ENCODE data around the gene BCL7A. TPM values are rescaled to one million over a fixed set of nuclear protein-coding genes. Genes with fewer than 3 reads are reported as not detected.

The BCL7A gene
- total and polyA plus RNA-seq, 10 of the 15 experiments (the other 5 are each of a cell fraction or from before 2014, with no cell fraction given): 0.37 to 17.2 (median 11.7) TPM

DNA sequence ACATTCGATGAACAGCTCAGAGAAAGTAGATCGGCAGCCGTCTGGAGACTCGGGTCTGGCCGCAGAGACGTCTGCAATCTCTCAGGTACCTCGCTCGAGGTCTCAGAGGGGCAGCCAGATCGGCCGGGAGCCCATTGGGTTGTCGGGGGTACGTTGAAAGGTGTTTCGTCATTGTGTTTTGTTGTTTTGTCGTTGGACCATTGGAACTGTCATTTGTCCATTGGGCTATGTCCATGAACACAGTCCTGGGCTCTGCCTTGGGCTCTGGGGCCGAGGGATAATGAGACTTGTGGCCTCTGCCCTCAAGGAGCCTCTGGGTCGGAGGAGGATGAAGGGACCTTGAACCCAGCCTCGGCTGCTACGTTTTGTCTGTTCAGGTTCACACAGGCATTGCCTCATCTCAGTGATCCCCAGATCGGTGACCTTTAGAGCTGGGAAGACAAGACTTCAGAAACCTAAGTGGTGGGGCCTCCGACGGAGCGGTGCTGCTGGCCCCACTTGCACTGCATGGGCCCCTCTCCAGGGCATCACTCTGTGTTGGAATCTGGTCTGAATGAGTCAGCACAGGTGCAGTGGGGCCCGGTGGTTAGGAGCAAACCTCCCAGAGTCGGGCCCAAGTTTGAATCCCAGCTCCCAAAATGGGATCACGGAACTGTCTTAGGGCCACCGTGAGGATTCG lies 33.3 kb downstream of the BCL7A start:
- ATAC-seq (no peak), DNase-seq (ENCODE audit: low read depth, low spot score) (no peak), FAIRE-seq (no peak)
- no peaks in the 10 kb centered on the region for H3K9me3 ChIP-seq (replicated peaks; ENCODE audit: control insufficient read depth, insufficient read depth, low read length)
- in situ Hi-C loops (cut with MboI) (loop anchor here (5.0 kb wide), 2 partner anchors 67 to 137 kb away; no protein-coding TSS in a partner anchor), intact Hi-C loops (cut with micrococcal nuclease; ENCODE audit: unreplicated experiment) (loop anchor here (1.0 kb wide), 2 partner anchors 68 to 136 kb away; no protein-coding TSS in a partner anchor)
- POLR2A ChIA-PET: no interaction called here
- WGBS (ENCODE audit: insufficient coverage, insufficient replicate concordance, low lambda C conversion rate, missing lambda C conversion rate): 88% methylated on average over 27 of the region's 27 CpGs
- no peak overlapping the region for H3K4me3 ChIP-seq
- no peak overlapping the region for H3K27ac ChIP-seq (ENCODE audit: control insufficient read depth, insufficient read depth)
- no peaks in the 10 kb centered on the region for H3K27me3 ChIP-seq (replicated peaks in 1 of 2; ENCODE audit: control insufficient read depth in 2 of 2, insufficient read depth in 2 of 2, low read length in 1 of 2)
- RAD21 ChIA-PET (ENCODE audit: unreplicated experiment): interaction anchor here (0.6 to 2.8 kb wide), 9 partner anchors 11 to 1578 kb away, joined by 3 to 32 read pairs (median 4); no protein-coding TSS in a partner anchor
- no TSS peak for BruUV-seq (replicated peaks)
- H3K79me2 ChIP-seq (ENCODE audit: control insufficient read depth, insufficient read depth, low read length): no peaks in the 10 kb centered on the region
- CTCF ChIA-PET: interaction anchor here (0.5 to 3.9 kb wide), 28 partner anchors 8 to 281 kb away, joined by 3 to 86 read pairs (median 4); no protein-coding TSS in a partner anchor
- H4K20me1 ChIP-seq (ENCODE audit: control insufficient read depth, insufficient read depth): no peaks in the 10 kb centered on the region
- TF ChIP-seq, protein P1, sequence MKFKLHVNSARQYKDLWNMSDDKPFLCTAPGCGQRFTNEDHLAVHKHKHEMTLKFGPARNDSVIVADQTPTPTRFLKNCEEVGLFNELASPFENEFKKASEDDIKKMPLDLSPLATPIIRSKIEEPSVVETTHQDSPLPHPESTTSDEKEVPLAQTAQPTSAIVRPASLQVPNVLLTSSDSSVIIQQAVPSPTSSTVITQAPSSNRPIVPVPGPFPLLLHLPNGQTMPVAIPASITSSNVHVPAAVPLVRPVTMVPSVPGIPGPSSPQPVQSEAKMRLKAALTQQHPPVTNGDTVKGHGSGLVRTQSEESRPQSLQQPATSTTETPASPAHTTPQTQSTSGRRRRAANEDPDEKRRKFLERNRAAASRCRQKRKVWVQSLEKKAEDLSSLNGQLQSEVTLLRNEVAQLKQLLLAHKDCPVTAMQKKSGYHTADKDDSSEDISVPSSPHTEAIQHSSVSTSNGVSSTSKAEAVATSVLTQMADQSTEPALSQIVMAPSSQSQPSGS (IDR thresholded peaks at IDR 0.05; ENCODE audit: low read length): no peak
- TF ChIP-seq STAT1 (conservative IDR thresholded peaks at IDR 0.05): no peak
- TF ChIP-seq, protein P2, sequence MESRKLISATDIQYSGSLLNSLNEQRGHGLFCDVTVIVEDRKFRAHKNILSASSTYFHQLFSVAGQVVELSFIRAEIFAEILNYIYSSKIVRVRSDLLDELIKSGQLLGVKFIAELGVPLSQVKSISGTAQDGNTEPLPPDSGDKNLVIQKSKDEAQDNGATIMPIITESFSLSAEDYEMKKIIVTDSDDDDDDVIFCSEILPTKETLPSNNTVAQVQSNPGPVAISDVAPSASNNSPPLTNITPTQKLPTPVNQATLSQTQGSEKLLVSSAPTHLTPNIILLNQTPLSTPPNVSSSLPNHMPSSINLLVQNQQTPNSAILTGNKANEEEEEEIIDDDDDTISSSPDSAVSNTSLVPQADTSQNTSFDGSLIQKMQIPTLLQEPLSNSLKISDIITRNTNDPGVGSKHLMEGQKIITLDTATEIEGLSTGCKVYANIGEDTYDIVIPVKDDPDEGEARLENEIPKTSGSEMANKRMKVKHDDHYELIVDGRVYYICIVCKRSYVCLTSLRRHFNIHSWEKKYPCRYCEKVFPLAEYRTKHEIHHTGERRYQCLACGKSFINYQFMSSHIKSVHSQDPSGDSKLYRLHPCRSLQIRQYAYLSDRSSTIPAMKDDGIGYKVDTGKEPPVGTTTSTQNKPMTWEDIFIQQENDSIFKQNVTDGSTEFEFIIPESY (IDR thresholded peaks at IDR 0.05): no peak
- TF ChIP-seq, protein P3, sequence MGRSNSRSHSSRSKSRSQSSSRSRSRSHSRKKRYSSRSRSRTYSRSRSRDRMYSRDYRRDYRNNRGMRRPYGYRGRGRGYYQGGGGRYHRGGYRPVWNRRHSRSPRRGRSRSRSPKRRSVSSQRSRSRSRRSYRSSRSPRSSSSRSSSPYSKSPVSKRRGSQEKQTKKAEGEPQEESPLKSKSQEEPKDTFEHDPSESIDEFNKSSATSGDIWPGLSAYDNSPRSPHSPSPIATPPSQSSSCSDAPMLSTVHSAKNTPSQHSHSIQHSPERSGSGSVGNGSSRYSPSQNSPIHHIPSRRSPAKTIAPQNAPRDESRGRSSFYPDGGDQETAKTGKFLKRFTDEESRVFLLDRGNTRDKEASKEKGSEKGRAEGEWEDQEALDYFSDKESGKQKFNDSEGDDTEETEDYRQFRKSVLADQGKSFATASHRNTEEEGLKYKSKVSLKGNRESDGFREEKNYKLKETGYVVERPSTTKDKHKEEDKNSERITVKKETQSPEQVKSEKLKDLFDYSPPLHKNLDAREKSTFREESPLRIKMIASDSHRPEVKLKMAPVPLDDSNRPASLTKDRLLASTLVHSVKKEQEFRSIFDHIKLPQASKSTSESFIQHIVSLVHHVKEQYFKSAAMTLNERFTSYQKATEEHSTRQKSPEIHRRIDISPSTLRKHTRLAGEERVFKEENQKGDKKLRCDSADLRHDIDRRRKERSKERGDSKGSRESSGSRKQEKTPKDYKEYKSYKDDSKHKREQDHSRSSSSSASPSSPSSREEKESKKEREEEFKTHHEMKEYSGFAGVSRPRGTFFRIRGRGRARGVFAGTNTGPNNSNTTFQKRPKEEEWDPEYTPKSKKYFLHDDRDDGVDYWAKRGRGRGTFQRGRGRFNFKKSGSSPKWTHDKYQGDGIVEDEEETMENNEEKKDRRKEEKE (IDR thresholded peaks at IDR 0.05): no peak
- no peak for TF ChIP-seq TBL1XR1 (IDR thresholded peaks at IDR 0.05; ENCODE audit: low read depth, low read length)
- TF ChIP-seq MEF2A (IDR thresholded peaks at IDR 0.05; ENCODE audit: insufficient read depth, low read depth, low read length): no peak
- TF ChIP-seq, protein P4, sequence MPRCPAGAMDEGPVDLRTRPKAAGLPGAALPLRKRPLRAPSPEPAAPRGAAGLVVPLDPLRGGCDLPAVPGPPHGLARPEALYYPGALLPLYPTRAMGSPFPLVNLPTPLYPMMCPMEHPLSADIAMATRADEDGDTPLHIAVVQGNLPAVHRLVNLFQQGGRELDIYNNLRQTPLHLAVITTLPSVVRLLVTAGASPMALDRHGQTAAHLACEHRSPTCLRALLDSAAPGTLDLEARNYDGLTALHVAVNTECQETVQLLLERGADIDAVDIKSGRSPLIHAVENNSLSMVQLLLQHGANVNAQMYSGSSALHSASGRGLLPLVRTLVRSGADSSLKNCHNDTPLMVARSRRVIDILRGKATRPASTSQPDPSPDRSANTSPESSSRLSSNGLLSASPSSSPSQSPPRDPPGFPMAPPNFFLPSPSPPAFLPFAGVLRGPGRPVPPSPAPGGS (IDR thresholded peaks at IDR 0.05; ENCODE audit: borderline replicate concordance, insufficient read depth, low read depth, low read length, poor library complexity, severe bottlenecking): no peak
- no peak for TF ChIP-seq POLR2AphosphoS5 (IDR thresholded peaks at IDR 0.05; ENCODE audit: low read length)
- TF ChIP-seq MEF2B (IDR thresholded peaks at IDR 0.05; ENCODE audit: partially characterized antibody, poor library complexity, severe bottlenecking): no peak
- no peak for TF ChIP-seq SPI1 (IDR thresholded peaks at IDR 0.05; ENCODE audit: borderline replicate concordance, insufficient read depth, low read depth, low read length)
- TF ChIP-seq, protein P5, sequence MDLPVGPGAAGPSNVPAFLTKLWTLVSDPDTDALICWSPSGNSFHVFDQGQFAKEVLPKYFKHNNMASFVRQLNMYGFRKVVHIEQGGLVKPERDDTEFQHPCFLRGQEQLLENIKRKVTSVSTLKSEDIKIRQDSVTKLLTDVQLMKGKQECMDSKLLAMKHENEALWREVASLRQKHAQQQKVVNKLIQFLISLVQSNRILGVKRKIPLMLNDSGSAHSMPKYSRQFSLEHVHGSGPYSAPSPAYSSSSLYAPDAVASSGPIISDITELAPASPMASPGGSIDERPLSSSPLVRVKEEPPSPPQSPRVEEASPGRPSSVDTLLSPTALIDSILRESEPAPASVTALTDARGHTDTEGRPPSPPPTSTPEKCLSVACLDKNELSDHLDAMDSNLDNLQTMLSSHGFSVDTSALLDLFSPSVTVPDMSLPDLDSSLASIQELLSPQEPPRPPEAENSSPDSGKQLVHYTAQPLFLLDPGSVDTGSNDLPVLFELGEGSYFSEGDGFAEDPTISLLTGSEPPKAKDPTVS (IDR thresholded peaks at IDR 0.05; ENCODE audit: low read depth, low read length): no peak
- TF ChIP-seq ZZZ3 (IDR thresholded peaks at IDR 0.05; ENCODE audit: control insufficient read depth, insufficient read length, low read depth): no peak
- no peak overlapping the region for H2AFZ ChIP-seq (ENCODE audit: control insufficient read depth, low read depth, low read length)
- H3K4me2 ChIP-seq (ENCODE audit: control insufficient read depth, insufficient read depth): no peak overlapping the region
- no peaks in the 10 kb centered on the region for H3K4me1 ChIP-seq (ENCODE audit: control insufficient read depth, insufficient read depth, low read length)
- H3K9ac ChIP-seq (ENCODE audit: control insufficient read depth, insufficient read depth, low read length): no peak overlapping the region
- H3K36me3 ChIP-seq (ENCODE audit: control insufficient read depth in 2 of 2, insufficient read depth in 2 of 2, low read length in 1 of 2): peaks cover 0 to under 1% of the 10 kb centered on the region in 2 experiments; a peak in 1 of 4 replicates
- SMC1A ChIA-PET (ENCODE audit: uncharacterized antibody, unreplicated experiment): interaction anchor here (0.8 to 3.1 kb wide), 11 partner anchors 13 to 261 kb away, joined by 3 to 33 read pairs (median 4); no protein-coding TSS in a partner anchor

Data from GM12878 (cell line).